ENCODE data around the gene KLHL22.
"Not testable (repeated sequence)": the region's sequence is repeated elsewhere in the genome, so short reads cannot be mapped to it uniquely, and the experiment has no call there.

Gene KLHL22

GRCh38 chr22:20509344-20510047, 13.9 kb upstream of the KLHL22 start:
- DNase-seq (ENCODE audit: extremely low spot score): no peak
- CTCF ChIA-PET: interaction anchor here (1.3 to 2.2 kb wide), 2 partner anchors 10 to 56 kb away, joined by 3 to 7 read pairs; no protein-coding TSS in a partner anchor
- TF ChIP-seq CTCF (IDR thresholded peaks at IDR 0.05; ENCODE audit: control extremely low read depth, extremely low read depth, low read depth, missing control alignments): no peak
- POLR2A ChIA-PET: interaction anchor here (0.5 kb wide), 1 partner anchor 124 kb away, joined by 3 read pairs; no protein-coding TSS in a partner anchor

GRCh38 chr22:20508815-20509271, 13.2 kb upstream of the KLHL22 start:
- ChIA-PET POLR2A (interaction anchor here (0.5 kb wide), 1 partner anchor 124 kb away, joined by 3 read pairs; no protein-coding TSS in a partner anchor), CTCF (interaction anchor here (1.1 to 2.2 kb wide), 4 partner anchors 11 to 57 kb away, joined by 3 to 7 read pairs (median 4); no protein-coding TSS in a partner anchor)
- no peak for DNase-seq (ENCODE audit: extremely low spot score)
- TF ChIP-seq CTCF (IDR thresholded peaks at IDR 0.05; ENCODE audit: control extremely low read depth, extremely low read depth, low read depth, missing control alignments): no peak

GRCh38 chr22:20508067-20508755, 12.6 kb upstream of the KLHL22 start:
- CTCF ChIA-PET: interaction anchor here (1.1 to 1.7 kb wide), 5 partner anchors 9 to 51 kb away, joined by 4 to 8 read pairs (median 5); no protein-coding TSS in a partner anchor
- not testable (repeated sequence) for DNase-seq (ENCODE audit: extremely low spot score)
- POLR2A ChIA-PET: interaction anchor here (0.9 kb wide), 1 partner anchor 16 kb away, joined by 3 read pairs; no protein-coding TSS in a partner anchor

GRCh38 chr22:20507253-20508066, 11.9 kb upstream of the KLHL22 start, which contains the start of gene MED15:
MED15 (plus strand) TSS chr22:20507610; CDS start chr22:20507679, 69 bp downstream.
- TF ChIP-seq CTCF (IDR thresholded peaks at IDR 0.05; ENCODE audit: control extremely low read depth, extremely low read depth, low read depth, missing control alignments): no peak
- peak; percentile 93 for DNase-seq (ENCODE audit: extremely low spot score)
- CTCF ChIA-PET: interaction anchor here (1.1 to 1.7 kb wide), 5 partner anchors 9 to 51 kb away, joined by 4 to 8 read pairs (median 5); no protein-coding TSS in a partner anchor
- POLR2A ChIA-PET: interaction anchor here (0.9 kb wide), 1 partner anchor 17 kb away, joined by 3 read pairs; no protein-coding TSS in a partner anchor

GRCh38 chr22:20506543-20507252, 11.1 kb upstream of the KLHL22 start:
- ChIA-PET CTCF (interaction anchor here (1.4 kb wide), 1 partner anchor 50 kb away, joined by 5 read pairs; no protein-coding TSS in a partner anchor), POLR2A (no interaction called here)
- TF ChIP-seq CTCF (IDR thresholded peaks at IDR 0.05; ENCODE audit: control extremely low read depth, extremely low read depth, low read depth, missing control alignments): no peak
- no peak for DNase-seq (ENCODE audit: extremely low spot score)

- CTCF ChIA-PET: interaction anchor here (1.4 kb wide), 1 partner anchor 86 kb away, joined by 3 read pairs; no protein-coding TSS in a partner anchor
- POLR2A ChIA-PET; DNase-seq (ENCODE audit: extremely low spot score): not testable (repeated sequence)
Observed at GRCh38 chr22:20504293-20504922, 8.8 kb upstream of the KLHL22 start.
